HCT116 (cell line): Measurements from ENCODE around the gene PCDHGC4. TPM values are rescaled to one million over a fixed set of nuclear protein-coding genes. Genes with fewer than 3 reads are reported as not detected.

Experiments used
- ATAC-seq: fragments of 200-7000 bp; cut with Tn5 transposase; 2 replicates; pipeline ENCODE4 v1.9.1; 2020; ENCODE audit warnings: mild to moderate bottlenecking, moderate library complexity
- BruUV-seq: library from RNA; stranded (reverse); fragments of 400-500 nt; replicated peaks from 2 replicates; lab custom pipeline; 2021; lab: Mats Ljungman, UMichigan
- CTCF ChIA-PET: fragments of 300-600 bp; sonication (Branson Sonifier 250); formaldehyde crosslinking; loops from one replicate; lab custom pipeline; 2021; ENCODE audit warnings: antibody characterized with exemption; lab: Charles Lee
- POLR2A ChIA-PET: fragments of 300-600, 350-600 bp; sonication (Branson Sonifier 250); formaldehyde crosslinking; loops from one replicate; lab custom pipeline; 2021; ENCODE audit warnings: antibody characterized with exemption; lab: Charles Lee
- RAD21 ChIA-PET, 2 experiments: fragments of 300-600 bp; sonication (Branson Sonifier 250); formaldehyde crosslinking; loops; one replicate each; lab custom pipeline; 2023; ENCODE audit warnings: low total read pairs in 2 of 2; ENCODE audit not compliant: uncharacterized antibody in 2 of 2, unreplicated experiment in 2 of 2, low non-redundant PET in 1 of 2; lab: Charles Lee
- DNase-seq: peaks from one replicate; pipeline ENCODE4 v3.0.0-alpha.2; 2010; ENCODE audit warnings: low read depth, low spot score
- H2AFZ ChIP-seq: fragments of 200-600 bp; shearing (Covaris generic), sonication (generic); 2 replicates; pipeline ENCODE4 v1.6.1; 2017; ENCODE audit warnings: low read depth, mixed run types, mixed read lengths, antibody characterized with exemption, low read length; ENCODE audit not compliant: poor library complexity, severe bottlenecking
- H3K27ac ChIP-seq: 2 replicates; pipeline ENCODE4 v1.5.1; 2012; ENCODE audit warnings: low read depth, low read length
- H3K27me3 ChIP-seq: fragments of 200-600 bp; sonication (generic); 2 replicates; pipeline ENCODE4 v1.6.1; 2016; ENCODE audit warnings: mixed run types, low read length, mixed read lengths; ENCODE audit not compliant: insufficient read depth
- H3K36me3 ChIP-seq, 2 experiments: fragments of 200-500 bp in 1 of 2; fragments of 200-600 bp in 1 of 2; sonication (Bioruptor generic) in 1 of 2; sonication (generic) in 1 of 2; 2 replicates each; pipeline versions ENCODE4 v1.5.1 to v1.6.1; 2014 to 2016; ENCODE audit warnings: low read length in 2 of 2, inconsistent platforms in 1 of 2, mixed read lengths in 1 of 2, mixed run types in 1 of 2; ENCODE audit not compliant: insufficient read depth in 2 of 2, control insufficient read depth in 1 of 2
- H3K4me1 ChIP-seq, 2 experiments: fragments of 200-600 bp in 1 of 2; sonication (generic) in 1 of 2; 2 replicates each; pipeline versions ENCODE4 v1.5.1 to v1.6.1; 2012 to 2017; ENCODE audit warnings: low read length in 2 of 2, inconsistent platforms in 1 of 2, mild to moderate bottlenecking in 1 of 2, mixed read lengths in 1 of 2, mixed run types in 1 of 2, moderate library complexity in 1 of 2; ENCODE audit not compliant: insufficient read depth in 2 of 2, control insufficient read depth in 1 of 2
- H3K4me2 ChIP-seq: fragments of 200-600 bp; sonication (generic); 2 replicates; pipeline ENCODE4 v1.6.1; 2017; ENCODE audit warnings: mixed run types, low read length, mixed read lengths
- H3K4me3 ChIP-seq, 2 experiments: fragments of 200-600 bp in 1 of 2; sonication (generic) in 1 of 2; replicated peaks in 1 of 2; 2 replicates each; pipeline ENCODE4 v1.5.1; 2011 to 2016; ENCODE audit warnings: low read length in 2 of 2, control low read depth in 1 of 2, low read depth in 1 of 2, mild to moderate bottlenecking in 1 of 2, mixed read lengths in 1 of 2, mixed run types in 1 of 2
- H3K79me2 ChIP-seq: fragments of 200-600 bp; sonication (generic); 2 replicates; pipeline ENCODE4 v1.6.1; 2017; ENCODE audit warnings: mild to moderate bottlenecking, mixed run types, low read length, moderate library complexity, mixed read lengths; ENCODE audit not compliant: insufficient read depth
- H3K9ac ChIP-seq: fragments of 200-600 bp; sonication (generic); 2 replicates; pipeline ENCODE4 v1.6.1; 2016; ENCODE audit warnings: low read length, mixed read lengths
- H3K9me2 ChIP-seq: fragments of 200-600 bp; sonication (generic), shearing (Covaris generic); 2 replicates; pipeline ENCODE4 v1.6.1; 2017; ENCODE audit warnings: mixed run types, mild to moderate bottlenecking, moderate library complexity; ENCODE audit not compliant: insufficient read depth
- H3K9me3 ChIP-seq, 2 experiments: fragments of 200-500 bp in 1 of 2; fragments of 200-600 bp in 1 of 2; sonication (Bioruptor generic) in 1 of 2; sonication (generic) in 1 of 2; 2 replicates each; pipeline ENCODE4 v1.6.1; 2014 to 2017; ENCODE audit warnings: low read length in 2 of 2, mixed read lengths in 2 of 2, inconsistent platforms in 1 of 2, low read depth in 1 of 2, mild to moderate bottlenecking in 1 of 2, mixed run types in 1 of 2, moderate library complexity in 1 of 2; ENCODE audit not compliant: control insufficient read depth in 1 of 2, insufficient read depth in 1 of 2
- H4K20me1 ChIP-seq: fragments of 200-600 bp; sonication (generic), shearing (Covaris generic); 2 replicates; pipeline ENCODE4 v1.6.1; 2017; ENCODE audit warnings: mixed run types, mild to moderate bottlenecking, moderate library complexity; ENCODE audit not compliant: insufficient read depth
- CBX3 ChIP-seq: IDR thresholded peaks from 2 replicates; pipeline ENCODE4 v1.6.1; 2012; ENCODE audit warnings: low read depth
- CEBPB ChIP-seq: IDR thresholded peaks from 2 replicates; pipeline ENCODE4 v1.6.1; 2012; ENCODE audit warnings: low read depth
- EGR1 ChIP-seq: IDR thresholded peaks from 2 replicates; pipeline ENCODE4 v1.6.1; 2012; ENCODE audit warnings: low read depth
- EZH2 ChIP-seq: fragments of 200-600 bp; sonication (generic); IDR thresholded peaks from 2 replicates; pipeline ENCODE4 v1.6.1; 2017; ENCODE audit warnings: antibody characterized with exemption, mixed run types
- EZH2phosphoT487 ChIP-seq: fragments of 200-600 bp; IDR thresholded peaks from 2 replicates; pipeline ENCODE4 v1.6.1; 2018; ENCODE audit warnings: antibody characterized with exemption, borderline replicate concordance
- FOSL1 ChIP-seq: IDR thresholded peaks from 2 replicates; pipeline ENCODE4 v1.6.1; 2012; ENCODE audit warnings: low read depth
- JUND ChIP-seq: IDR thresholded peaks from 2 replicates; pipeline ENCODE4 v1.6.1; 2012
- POLR2A ChIP-seq: IDR thresholded peaks from 2 replicates; pipeline ENCODE4 v1.7.0; 2011; ENCODE audit warnings: borderline replicate concordance; ENCODE audit not compliant: insufficient read depth, insufficient read length; ENCODE audit errors: extremely low read depth
- SIN3A ChIP-seq: IDR thresholded peaks from 2 replicates; pipeline ENCODE4 v1.6.1; 2012; ENCODE audit warnings: low read depth
- SP1 ChIP-seq: IDR thresholded peaks from 2 replicates; pipeline ENCODE4 v1.6.1; 2012; ENCODE audit warnings: low read depth
- TCF7L2 ChIP-seq: IDR thresholded peaks from 2 replicates; pipeline ENCODE4 v1.7.0; 2011; ENCODE audit warnings: borderline replicate concordance, inconsistent platforms; ENCODE audit not compliant: insufficient read depth, insufficient read length; ENCODE audit errors: extremely low read depth
- ZFX ChIP-seq: fragments of 450-650 bp; IDR thresholded peaks from 2 replicates; pipeline ENCODE4 v1.6.1; 2017
- ZNF274 ChIP-seq: fragments of 200-500 bp; sonication (Bioruptor generic); IDR thresholded peaks from 2 replicates; pipeline ENCODE4 v1.6.1; 2014; ENCODE audit warnings: mild to moderate bottlenecking, low read depth, low read length, inconsistent platforms
- intact Hi-C: fragments of 100-400 bp; cut with micrococcal nuclease; formaldehyde crosslinking; loops from 2 replicates; pipeline ENCODE4 v1.10.0; 2022
- total RNA-seq: library from RNA; stranded (reverse); gene quantifications from one replicate; pipeline ENCODE4 v1.2.1, GENCODE V29; 2021; ENCODE audit not compliant: unreplicated experiment
- TF ChIP-seq, protein P1 (sequence below): IDR thresholded peaks from 2 replicates; pipeline ENCODE4 v1.6.1; 2012; ENCODE audit warnings: low read depth
- TF ChIP-seq, protein P2 (sequence below), 3 experiments: fragments of 200-600 bp in 1 of 3; sonication (generic) in 1 of 3; IDR thresholded peaks in 2 of 3; conservative IDR thresholded peaks in 1 of 3; 2 replicates each; pipeline ENCODE4 v1.5.1; 2012 to 2017; ENCODE audit warnings: low read depth in 2 of 3, low read length in 2 of 3, antibody characterized with exemption in 1 of 3, borderline replicate concordance in 1 of 3, control low read depth in 1 of 3, mild to moderate bottlenecking in 1 of 3, mixed read lengths in 1 of 3, mixed run types in 1 of 3, moderate library complexity in 1 of 3; ENCODE audit not compliant: insufficient read depth in 1 of 3

The PCDHGC4 gene
- total RNA-seq, 1 experiment from 2014 or later, result 0.05 TPM

DNA sequence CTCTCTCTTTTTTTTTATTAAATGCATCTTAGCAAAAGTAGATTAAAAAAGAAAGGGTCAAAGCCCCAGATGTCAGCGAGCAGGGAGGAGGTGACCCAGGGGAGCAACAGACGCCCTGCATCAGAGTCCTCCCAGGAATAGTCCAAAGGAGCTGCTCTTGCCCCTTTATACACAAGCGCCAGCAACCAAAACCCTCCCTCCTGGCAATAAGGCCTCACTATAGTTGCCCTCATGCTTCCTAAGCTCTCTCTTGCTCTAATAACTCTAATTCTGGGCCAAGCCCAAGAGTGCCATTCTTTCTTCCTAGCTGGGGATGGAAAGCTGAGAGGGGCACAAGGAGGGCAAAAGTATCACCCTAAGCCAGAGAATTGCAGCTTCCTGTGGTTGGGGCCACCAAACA is 30.3 kb downstream of the PCDHGC4 start:
- ChIA-PET RAD21 (no interaction called here), POLR2A (no interaction called here), CTCF (interaction anchor here (1.0 to 2.1 kb wide), 3 partner anchors 102 to 194 kb away, joined by 3 to 11 read pairs (median 3); partner anchors contain the start of gene PCDHGA10)
- H3K27ac ChIP-seq, result no peak overlapping the region
- TF ChIP-seq FOSL1 (no peak), EZH2 (no peak)
- H3K9ac ChIP-seq, result no peak overlapping the region
- DNase-seq, result no peak
- no peak for ATAC-seq
- no peak overlapping the region for H3K4me2 ChIP-seq
- peaks cover 6% of the 10 kb centered on the region; the same call in 1 of the 2 replicates for H3K79me2 ChIP-seq
- H3K27me3 ChIP-seq, result no peaks in the 10 kb centered on the region
- no peaks in the 10 kb centered on the region for H3K9me2 ChIP-seq
- H4K20me1 ChIP-seq, result no peaks in the 10 kb centered on the region
- H2AFZ ChIP-seq, result no peak overlapping the region
- H3K9me3 ChIP-seq, result no peaks in the 10 kb centered on the region
- intact Hi-C loops, result loop anchor here (5.0 kb wide), 1 partner anchor 788 kb away; no protein-coding TSS in a partner anchor
- BruUV-seq, result TSS peak; percentile 44
- H3K4me3 ChIP-seq, result no peak overlapping the region
- peaks cover 6 to 26% of the 10 kb centered on the region in 2 experiments; a peak in 2 of 4 replicates for H3K36me3 ChIP-seq
- peaks cover 10 to 28% of the 10 kb centered on the region in 2 experiments for H3K4me1 ChIP-seq

GRCh38 chr5:141515946-141516671 is 31.3 kb downstream of the PCDHGC4 start:
- DNase-seq, result no peak
- H3K4me2 ChIP-seq, result no peak overlapping the region
- TF ChIP-seq, protein P1, sequence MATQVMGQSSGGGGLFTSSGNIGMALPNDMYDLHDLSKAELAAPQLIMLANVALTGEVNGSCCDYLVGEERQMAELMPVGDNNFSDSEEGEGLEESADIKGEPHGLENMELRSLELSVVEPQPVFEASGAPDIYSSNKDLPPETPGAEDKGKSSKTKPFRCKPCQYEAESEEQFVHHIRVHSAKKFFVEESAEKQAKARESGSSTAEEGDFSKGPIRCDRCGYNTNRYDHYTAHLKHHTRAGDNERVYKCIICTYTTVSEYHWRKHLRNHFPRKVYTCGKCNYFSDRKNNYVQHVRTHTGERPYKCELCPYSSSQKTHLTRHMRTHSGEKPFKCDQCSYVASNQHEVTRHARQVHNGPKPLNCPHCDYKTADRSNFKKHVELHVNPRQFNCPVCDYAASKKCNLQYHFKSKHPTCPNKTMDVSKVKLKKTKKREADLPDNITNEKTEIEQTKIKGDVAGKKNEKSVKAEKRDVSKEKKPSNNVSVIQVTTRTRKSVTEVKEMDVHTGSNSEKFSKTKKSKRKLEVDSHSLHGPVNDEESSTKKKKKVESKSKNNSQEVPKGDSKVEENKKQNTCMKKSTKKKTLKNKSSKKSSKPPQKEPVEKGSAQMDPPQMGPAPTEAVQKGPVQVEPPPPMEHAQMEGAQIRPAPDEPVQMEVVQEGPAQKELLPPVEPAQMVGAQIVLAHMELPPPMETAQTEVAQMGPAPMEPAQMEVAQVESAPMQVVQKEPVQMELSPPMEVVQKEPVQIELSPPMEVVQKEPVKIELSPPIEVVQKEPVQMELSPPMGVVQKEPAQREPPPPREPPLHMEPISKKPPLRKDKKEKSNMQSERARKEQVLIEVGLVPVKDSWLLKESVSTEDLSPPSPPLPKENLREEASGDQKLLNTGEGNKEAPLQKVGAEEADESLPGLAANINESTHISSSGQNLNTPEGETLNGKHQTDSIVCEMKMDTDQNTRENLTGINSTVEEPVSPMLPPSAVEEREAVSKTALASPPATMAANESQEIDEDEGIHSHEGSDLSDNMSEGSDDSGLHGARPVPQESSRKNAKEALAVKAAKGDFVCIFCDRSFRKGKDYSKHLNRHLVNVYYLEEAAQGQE, result no peak
- no peak for TF ChIP-seq SP1
- TF ChIP-seq TCF7L2, result no peak
- no peak for TF ChIP-seq CBX3
- TF ChIP-seq EZH2phosphoT487, result no peak
- TF ChIP-seq EGR1, result no peak
- no peak for TF ChIP-seq POLR2A
- no peak for TF ChIP-seq JUND
- TF ChIP-seq ZFX, result no peak
- no peak for TF ChIP-seq SIN3A
- TF ChIP-seq, protein P2, sequence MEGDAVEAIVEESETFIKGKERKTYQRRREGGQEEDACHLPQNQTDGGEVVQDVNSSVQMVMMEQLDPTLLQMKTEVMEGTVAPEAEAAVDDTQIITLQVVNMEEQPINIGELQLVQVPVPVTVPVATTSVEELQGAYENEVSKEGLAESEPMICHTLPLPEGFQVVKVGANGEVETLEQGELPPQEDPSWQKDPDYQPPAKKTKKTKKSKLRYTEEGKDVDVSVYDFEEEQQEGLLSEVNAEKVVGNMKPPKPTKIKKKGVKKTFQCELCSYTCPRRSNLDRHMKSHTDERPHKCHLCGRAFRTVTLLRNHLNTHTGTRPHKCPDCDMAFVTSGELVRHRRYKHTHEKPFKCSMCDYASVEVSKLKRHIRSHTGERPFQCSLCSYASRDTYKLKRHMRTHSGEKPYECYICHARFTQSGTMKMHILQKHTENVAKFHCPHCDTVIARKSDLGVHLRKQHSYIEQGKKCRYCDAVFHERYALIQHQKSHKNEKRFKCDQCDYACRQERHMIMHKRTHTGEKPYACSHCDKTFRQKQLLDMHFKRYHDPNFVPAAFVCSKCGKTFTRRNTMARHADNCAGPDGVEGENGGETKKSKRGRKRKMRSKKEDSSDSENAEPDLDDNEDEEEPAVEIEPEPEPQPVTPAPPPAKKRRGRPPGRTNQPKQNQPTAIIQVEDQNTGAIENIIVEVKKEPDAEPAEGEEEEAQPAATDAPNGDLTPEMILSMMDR (IDR thresholded peaks at IDR 0.05 in 2 of 3, conservative IDR thresholded peaks at IDR 0.05 in 1 of 3; ENCODE audit: borderline replicate concordance in 1 of 3, insufficient read depth in 1 of 3, low read depth in 2 of 3, low read length in 2 of 3), result no peak
- TF ChIP-seq ZNF274, result no peak
- no peak for TF ChIP-seq CEBPB

More at GRCh38 chr5:141515946-141516671, 31.3 kb downstream of the PCDHGC4 start:
- POLR2A ChIA-PET, result no interaction called here
- no peaks in the 10 kb centered on the region for H3K9me3 ChIP-seq
- H3K4me3 ChIP-seq, result no peak overlapping the region
- no peaks in the 10 kb centered on the region for H3K9me2 ChIP-seq
- RAD21 ChIA-PET, result no interaction called here
- H3K9ac ChIP-seq, result no peak overlapping the region
- intact Hi-C loops, result loop anchor here (5.0 kb wide), 1 partner anchor 789 kb away; no protein-coding TSS in a partner anchor
- peaks cover 6 to 30% of the 10 kb centered on the region in 2 experiments; a peak in 2 of 4 replicates for H3K36me3 ChIP-seq
- H2AFZ ChIP-seq, result no peak overlapping the region
- H4K20me1 ChIP-seq, result no peaks in the 10 kb centered on the region
- no peaks in the 10 kb centered on the region for H3K27me3 ChIP-seq
- BruUV-seq, result no TSS peak
- H3K4me1 ChIP-seq, result peaks cover 16 to 37% of the 10 kb centered on the region in 2 experiments
- H3K27ac ChIP-seq, result no peak overlapping the region
- peaks cover 9% of the 10 kb centered on the region; the same call in 1 of the 2 replicates for H3K79me2 ChIP-seq
- ATAC-seq, result no peak
- CTCF ChIA-PET, result interaction anchor here (1.1 kb wide), 1 partner anchor 103 kb away, joined by 3 read pairs; the partner anchor contains the start of gene PCDHGA10
